ENCODE results near the gene SHISAL2B.
"Not testable (repeated sequence)": the region's sequence is repeated elsewhere in the genome, so short reads cannot be mapped to it uniquely, and the experiment has no call there.

Gene SHISAL2B

DNA sequence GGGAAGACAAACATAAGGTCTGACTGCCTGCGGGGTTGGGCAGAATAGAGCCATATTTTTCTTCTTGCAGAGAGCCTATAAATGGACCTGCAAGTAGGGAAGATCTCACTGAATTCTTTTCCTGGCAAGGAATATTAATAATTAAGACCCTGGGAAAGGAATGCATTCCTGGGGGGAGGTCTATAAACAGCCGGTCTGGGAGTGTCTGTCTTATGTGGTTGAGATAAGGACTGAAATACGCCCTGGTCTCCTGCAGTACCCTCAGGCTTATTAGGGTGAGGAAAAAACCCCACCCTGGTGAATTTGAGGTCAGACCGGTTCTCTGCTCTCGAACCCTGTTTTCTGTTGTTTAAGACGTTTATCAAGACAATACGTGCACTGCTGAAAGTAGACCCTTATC is 6.1 kb downstream of the SHISAL2B start:
- not testable (repeated sequence) for DNase-seq (ENCODE audit: extremely low read depth in 1 of 2, low read depth in 1 of 2)

DNA sequence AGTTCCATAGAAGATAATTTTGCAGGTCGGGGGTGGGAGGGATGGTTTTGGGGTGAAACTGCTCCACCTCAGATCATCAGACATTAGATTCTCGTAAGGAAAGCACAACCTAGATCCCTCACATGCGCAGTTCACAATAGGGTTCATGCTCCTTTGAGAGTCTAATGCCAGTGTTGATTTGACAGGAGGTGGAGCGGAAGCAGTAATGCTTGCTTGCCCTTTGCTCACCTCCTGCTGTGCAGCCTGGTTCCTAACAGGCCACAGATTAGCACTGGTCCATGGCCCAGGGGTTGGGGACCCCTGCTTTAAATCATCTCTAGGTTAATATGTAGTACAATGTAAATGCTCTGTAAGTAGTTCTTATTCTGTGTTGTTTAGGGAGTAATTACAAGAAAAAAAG is 10.5 kb downstream of the SHISAL2B start:
- no peak for DNase-seq (ENCODE audit: extremely low read depth in 1 of 2, low read depth in 1 of 2)

DNA sequence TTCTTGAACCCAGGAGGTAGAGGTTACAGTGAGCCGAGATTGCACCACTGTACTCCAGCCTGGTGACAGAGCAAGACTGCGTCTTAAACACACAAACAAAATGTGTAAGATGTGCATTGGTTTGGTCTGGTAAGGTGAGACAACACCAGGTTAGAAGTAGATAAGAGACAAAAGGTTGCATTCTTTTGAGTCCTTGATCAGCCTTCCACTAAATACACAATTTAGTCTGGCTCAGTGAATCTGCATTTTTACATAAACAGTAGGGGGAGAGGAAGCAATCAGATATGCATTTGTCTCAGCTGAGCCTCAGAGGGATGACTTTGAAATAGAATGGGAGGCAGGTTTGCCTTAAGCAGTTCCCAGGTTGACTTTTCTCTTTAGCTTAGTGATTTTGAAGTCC is 15.8 kb downstream of the SHISAL2B start:
- not testable (repeated sequence) for DNase-seq (ENCODE audit: extremely low read depth in 1 of 2, low read depth in 1 of 2)

DNA sequence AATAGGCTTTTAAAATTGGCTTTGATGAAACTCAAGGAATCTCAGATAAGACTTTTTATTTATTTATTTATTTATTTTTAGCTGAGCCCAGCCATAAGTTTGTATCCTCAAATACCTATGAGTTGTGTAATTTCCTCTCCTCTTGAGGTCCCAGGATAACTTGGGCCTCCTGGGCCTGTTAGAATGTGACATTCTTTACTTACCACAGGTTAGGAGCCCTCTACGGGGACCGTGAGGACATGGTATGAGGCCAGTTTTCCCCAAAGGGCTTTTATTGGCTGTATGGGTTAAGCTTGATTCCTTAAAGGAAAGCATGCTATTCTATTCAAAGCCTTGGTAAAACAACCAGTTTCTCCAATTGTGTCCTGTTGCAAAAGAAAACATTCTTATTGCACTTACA is 16.9 kb downstream of the SHISAL2B start:
- DNase-seq (ENCODE audit: extremely low read depth in 1 of 2, low read depth in 1 of 2): no peak

DNA sequence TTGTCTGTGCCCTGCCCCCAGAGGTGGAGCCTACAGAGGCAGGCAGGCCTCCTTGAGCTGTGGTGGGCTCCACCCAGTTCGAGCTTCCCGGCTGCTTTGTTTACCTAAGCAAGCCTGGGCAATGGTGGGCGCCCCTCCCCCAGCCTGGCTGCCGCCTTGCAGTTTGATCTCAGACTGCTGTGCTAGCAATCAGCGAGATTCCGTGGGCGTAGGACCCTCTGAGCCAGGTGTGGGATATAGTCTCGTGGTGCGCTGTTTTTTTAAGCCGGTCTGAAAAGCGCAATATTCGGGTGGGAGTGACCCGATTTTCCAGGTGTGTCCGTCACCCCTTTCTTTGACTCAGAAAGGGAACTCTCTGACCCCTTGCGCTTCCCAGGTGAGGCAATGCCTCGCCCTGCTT is 24.2 kb downstream of the SHISAL2B start:
- not testable (repeated sequence) for DNase-seq (ENCODE audit: extremely low read depth in 1 of 2, low read depth in 1 of 2)

DNA sequence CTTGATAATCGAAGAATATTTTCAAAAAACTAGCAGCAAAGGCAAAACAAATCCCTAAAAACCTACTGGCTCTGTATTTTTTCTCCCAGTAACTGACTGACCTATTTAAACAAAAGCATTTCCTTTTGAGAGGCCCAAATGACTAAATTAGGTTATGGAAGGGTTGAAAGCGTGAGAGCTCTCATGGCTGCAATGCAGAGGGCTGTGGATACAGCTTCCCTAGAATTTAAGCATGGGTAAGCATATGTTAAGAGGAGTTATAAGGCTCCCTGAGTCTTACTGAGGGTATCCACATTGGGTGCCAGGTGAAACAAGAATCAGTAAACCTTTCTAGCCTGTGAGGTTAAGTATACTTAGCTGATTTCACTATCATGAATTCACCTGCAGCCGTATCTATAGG is 32.3 kb downstream of the SHISAL2B start:
- DNase-seq (ENCODE audit: extremely low read depth in 1 of 2, low read depth in 1 of 2): no peak

DNA sequence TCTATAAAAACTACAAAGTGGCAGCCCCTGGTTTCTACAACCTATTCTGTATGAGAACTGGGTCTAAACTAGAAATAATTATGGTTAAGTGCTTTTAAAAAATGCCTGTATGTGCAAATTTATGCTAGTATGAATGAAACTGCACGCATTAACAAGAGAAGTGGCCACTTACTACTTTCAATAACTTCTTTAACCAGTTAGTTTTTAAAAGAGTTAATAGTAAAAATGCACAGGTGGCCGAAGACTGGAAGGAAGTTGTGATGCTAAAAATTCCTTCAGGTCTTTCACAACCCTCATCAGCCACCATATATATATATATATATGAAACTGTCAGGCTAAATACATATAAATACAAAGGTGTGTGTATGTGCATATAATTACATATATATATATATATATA is 36.8 kb downstream of the SHISAL2B start:
- no peak for DNase-seq (ENCODE audit: extremely low read depth in 1 of 2, low read depth in 1 of 2)

DNA sequence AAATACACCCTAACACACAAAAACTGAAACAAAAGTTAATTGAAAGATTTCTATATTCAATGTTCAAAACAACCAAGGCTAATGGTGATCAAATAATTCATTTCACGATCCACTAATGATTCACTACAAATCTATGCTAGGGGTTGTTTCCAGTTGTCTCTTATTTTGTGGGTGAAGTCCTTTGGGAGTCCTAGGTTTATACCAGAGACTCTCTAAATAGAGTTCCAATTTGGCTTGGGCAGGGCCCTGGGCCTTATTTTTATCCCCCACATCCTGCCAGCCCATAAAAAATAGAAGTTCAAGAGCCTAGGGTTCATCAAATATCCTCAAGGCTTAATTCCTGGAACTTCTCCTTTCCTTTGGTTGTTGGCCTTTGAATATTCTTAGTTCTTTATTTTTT is 52.1 kb downstream of the SHISAL2B start:
- no peak for DNase-seq (ENCODE audit: extremely low read depth in 1 of 2, low read depth in 1 of 2)

DNA sequence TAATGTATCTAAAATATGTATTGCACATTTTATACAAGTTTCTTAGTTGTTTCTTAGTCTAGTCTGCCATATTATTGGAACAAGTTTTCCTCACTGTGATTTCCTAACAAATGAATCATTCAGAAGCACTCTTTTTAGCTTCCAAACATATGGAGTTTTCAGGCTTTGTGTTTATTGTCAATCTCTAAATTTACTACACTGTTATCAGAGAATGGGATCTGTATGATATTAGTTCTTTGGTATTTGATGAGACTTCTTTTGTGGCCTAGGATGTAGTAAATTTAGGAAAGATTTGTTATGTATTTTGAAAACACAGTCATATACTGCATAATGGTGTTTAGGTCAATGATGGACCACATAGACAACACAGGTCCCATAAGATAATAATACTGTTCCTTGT is 52.5 kb downstream of the SHISAL2B start:
- DNase-seq (ENCODE audit: extremely low read depth in 1 of 2, low read depth in 1 of 2): no peak

DNA sequence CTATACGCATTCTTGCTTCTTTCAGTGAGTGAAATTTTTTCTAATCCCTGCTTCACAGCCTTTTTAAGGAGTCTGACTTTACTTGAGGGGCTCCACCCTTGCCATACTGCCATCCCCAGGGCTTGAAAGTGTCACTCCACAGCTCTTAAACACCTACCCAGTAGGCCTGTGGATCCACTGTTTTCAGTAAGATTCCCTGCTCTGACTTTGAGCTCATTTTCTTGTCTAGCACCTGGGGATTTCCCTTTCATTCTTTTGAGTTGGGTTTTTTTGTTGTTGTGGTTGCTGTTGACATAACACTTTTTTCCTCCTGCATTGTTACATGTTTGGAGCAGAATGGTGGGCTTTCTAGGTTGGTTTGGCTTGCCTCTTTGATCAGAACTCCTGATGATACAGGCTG is 54.6 kb downstream of the SHISAL2B start:
- DNase-seq (ENCODE audit: extremely low read depth in 1 of 2, low read depth in 1 of 2): no peak

DNA sequence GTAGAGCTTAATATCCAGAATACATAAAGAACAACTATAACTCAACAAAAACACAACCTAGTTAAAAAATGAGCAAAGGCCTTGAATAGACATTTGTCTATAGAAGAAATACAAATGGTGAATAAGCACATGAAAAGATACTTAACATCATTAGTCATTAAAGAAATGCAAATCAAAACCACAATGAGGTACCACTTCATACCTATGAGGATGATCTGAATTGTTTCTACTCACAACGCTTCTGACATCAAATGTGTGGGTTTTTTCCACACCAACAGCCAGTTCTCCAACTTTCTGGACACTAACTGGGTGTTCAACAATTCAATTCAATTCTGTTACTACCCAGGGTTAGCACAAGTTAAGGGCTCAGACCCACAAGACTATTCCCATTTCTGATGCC is 56.1 kb downstream of the SHISAL2B start:
- no peak for DNase-seq (ENCODE audit: extremely low read depth in 1 of 2, low read depth in 1 of 2)

DNA sequence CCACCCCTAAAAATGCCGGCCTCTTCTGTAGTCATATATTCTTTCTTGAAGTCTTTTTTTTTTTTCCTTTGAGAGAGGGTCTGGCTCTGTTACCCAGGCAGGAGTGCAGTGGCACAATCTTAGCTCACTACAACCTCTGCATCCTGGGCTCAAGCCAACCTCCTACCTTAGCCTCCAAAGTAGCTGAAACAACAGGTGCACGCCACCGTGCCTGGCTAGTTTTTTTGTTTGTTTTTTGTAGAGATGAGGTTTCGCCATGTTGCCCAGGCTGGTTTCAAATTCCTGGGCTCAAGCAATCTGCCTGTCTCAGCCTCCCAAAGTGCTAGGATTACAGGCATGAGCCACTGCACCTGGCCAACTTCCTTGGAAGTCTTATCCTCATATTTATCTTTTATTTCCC is 59.1 kb downstream of the SHISAL2B start:
- DNase-seq (ENCODE audit: extremely low read depth in 1 of 2, low read depth in 1 of 2): no peak

DNA sequence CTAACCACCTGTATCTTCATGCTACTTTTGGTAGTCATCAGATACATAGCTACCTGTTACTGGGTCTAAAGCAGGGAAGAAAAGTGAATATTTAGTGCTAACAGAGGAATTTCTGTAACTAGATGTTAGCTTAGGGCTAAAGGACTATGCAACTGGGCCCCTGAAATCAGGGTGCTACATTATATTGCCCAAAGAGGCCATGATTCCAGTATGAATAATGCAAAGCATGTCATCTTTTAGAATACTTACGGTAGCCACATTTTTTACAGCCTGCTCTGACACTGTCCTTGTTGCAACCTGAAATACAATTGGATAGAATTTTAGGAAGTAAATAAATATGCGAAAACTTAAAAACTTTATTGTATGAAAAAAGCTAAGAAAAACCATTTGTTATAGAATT is 63.8 kb downstream of the SHISAL2B start:
- no peak for DNase-seq (ENCODE audit: extremely low read depth in 1 of 2, low read depth in 1 of 2)

DNA sequence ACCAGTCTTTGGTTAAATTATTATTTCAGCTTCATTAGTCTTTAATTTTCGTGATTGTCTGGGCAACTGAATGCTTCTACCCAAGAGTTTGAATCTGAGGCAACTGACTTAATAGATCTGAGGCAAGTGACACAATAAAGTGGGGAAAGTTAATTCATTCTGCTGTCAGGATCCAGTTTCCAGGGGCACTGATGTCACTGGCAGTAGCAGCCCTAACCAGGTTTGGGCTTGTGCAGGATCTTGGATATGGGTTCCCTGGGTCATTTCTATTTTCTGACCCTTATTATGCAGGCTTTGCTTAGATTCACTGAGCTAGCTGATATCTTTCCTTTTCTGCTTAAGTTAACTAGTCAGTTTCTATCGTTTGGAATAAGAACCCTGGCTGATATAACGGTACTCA is 68.6 kb downstream of the SHISAL2B start:
- no peak for DNase-seq (ENCODE audit: extremely low read depth in 1 of 2, low read depth in 1 of 2)

DNA sequence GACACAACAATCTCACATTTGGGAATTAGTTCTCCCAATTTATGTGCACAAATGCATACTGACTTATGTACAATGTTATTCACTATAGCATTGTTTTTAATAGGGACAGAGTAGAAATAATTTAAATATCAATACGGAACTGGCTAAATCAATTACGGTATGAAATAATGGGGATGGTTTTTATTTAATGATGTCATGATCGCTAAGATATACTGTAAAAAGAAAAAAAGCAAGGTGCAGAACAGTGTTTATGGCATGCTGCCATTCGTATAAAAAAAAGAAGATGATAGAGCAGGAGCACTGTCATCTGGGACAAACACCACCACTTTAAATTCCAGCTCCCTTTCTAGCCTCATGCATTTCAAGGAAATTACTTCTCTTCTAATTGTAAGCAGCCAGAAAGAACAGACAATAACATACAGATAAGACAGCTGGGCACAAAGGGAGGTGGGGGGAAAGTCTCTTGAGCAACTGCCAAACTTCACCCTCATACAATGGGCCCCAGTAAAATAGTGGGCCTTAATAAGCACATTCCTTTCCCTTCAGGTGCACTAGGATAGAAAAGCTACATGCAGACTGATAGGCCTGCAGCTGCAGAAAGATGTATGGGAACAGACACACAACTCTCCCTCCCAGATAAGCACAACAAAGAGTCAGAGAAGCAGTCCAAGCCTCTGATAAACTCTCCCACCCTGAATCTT is 69.8 kb downstream of the SHISAL2B start:
- DNase-seq (ENCODE audit: extremely low read depth in 1 of 2, low read depth in 1 of 2): no peak

DNA sequence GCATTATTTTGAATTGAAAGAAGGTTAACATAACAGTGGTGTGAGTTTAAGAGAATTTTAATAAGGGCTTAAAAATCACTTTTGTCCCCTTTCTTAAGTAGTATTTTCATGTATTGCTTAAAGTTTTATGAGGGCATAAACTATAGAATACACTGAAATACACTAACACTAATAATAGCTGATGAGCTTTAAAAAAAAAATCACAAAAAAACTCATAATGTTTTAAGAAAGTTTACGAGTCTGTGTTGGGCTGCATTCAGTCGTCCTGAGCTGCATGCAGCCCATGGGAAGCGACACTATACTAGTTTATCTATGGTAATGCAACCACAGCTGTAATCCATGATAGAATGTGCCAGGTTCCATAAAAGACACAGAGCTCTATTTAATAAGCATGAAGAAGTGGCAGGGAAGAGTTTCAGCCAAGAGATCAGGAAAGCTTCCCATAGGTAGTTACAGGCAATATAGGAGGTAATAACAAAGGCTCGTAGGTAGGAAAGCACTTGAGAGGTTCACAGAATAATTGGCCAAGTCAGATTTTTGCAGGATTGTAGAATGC is 73.7 kb downstream of the SHISAL2B start:
- DNase-seq (ENCODE audit: extremely low read depth in 1 of 2, low read depth in 1 of 2): no peak

DNA sequence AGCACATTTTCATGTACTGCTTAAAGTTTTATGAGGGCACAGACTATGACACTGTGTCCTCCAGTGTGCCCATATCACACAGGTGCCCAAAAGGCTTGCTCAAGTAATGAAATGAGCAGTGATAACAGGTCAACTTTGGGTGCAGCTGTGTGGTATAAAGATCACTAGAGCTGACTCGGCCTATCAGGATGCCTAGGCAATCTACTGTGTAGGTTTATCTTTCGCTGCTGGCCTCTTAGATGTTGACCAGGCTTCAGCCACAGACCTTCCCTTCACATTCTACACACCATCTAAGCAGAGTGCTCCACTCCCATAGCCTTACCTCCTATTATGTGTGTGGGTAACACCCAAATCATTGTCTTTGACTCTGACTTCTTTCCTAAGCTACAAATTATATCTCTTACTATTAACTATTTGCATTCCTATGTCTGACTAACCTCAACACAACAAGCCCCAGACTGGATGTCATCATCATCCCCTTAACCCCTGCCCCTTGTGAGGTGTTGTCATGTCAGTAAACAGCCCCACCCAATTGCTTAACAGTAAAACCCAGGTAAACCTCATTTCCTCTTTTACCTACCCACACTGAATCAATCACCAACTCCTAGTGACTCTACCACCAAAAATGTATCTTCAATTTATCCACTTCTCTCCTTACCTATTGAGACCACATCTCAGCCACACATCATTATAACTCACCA is 75.7 kb downstream of the SHISAL2B start:
- DNase-seq (ENCODE audit: extremely low read depth in 1 of 2, low read depth in 1 of 2): no peak

DNA sequence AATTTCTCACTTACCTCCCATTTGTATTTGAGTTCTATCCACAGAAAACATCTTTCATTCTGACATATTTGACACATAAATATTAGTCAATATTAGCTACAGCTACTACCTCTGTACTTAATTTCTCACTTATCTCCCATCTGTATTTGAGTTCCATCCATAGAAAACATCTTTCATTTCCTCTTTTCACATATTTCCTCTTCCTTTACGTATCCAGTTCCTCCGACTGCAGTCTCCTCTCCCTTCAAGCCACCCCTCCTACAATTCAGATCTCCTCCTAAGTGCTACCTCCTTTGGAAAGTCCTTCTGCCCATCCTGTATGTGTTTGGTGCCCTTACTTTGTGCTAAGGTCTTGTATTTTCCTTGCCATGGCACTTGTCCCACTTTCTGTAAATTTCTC is 76.6 kb downstream of the SHISAL2B start:
- DNase-seq (ENCODE audit: extremely low read depth in 1 of 2, low read depth in 1 of 2): no peak

All from activated CD8-positive, alpha-beta memory T cell treated with anti-CD3 and anti-CD28 coated beads for 1 hour (primary cell).